ENCODE results near the gene UNC5B.

Gene UNC5B

GRCh38 chr10:71290806-71291527 lies 78.6 kb downstream of the UNC5B start:
- no peak for TF ChIP-seq CTCF (IDR thresholded peaks at IDR 0.05)
- H3K4me3 ChIP-seq: no peak overlapping the region
- no peak overlapping the region for H3K27ac ChIP-seq
- DNase-seq (ENCODE audit: low spot score): no peak

GRCh38 chr10:71291528-71291900 lies 79.1 kb downstream of the UNC5B start:
- no peak for DNase-seq (ENCODE audit: low spot score)
- TF ChIP-seq CTCF (IDR thresholded peaks at IDR 0.05): no peak
- no peak overlapping the region for H3K27ac ChIP-seq
- no peak overlapping the region for H3K4me3 ChIP-seq

GRCh38 chr10:71292624-71293445 lies 80.5 kb downstream of the UNC5B start:
- Histone ChIP-seq H3K4me3 (no peak overlapping the region), H3K27ac (no peak overlapping the region)
- DNase-seq (ENCODE audit: low spot score): no peak
- TF ChIP-seq CTCF (IDR thresholded peaks at IDR 0.05): no peak

- TF ChIP-seq CTCF (IDR thresholded peaks at IDR 0.05): no peak
- no peak overlapping the region for H3K4me3 ChIP-seq
- no peak for DNase-seq (ENCODE audit: low spot score)
- no peak overlapping the region for H3K27ac ChIP-seq
Observed at GRCh38 chr10:71293446-71294084, 81.2 kb downstream of the UNC5B start.

GRCh38 chr10:71294091-71294561 lies 81.8 kb downstream of the UNC5B start:
- H3K4me3 ChIP-seq: no peak overlapping the region
- no peak for DNase-seq (ENCODE audit: low spot score)
- no peak for TF ChIP-seq CTCF (IDR thresholded peaks at IDR 0.05)
- H3K27ac ChIP-seq: no peak overlapping the region

GRCh38 chr10:71294856-71295255 lies 82.5 kb downstream of the UNC5B start:
- TF ChIP-seq CTCF (IDR thresholded peaks at IDR 0.05): no peak
- DNase-seq (ENCODE audit: low spot score): no peak
- Histone ChIP-seq H3K4me3 (no peak overlapping the region), H3K27ac (no peak overlapping the region)
